ENCODE measurements around the gene IL17REL.
"Not testable (repeated sequence)": the region's sequence is repeated elsewhere in the genome, so short reads cannot be mapped to it uniquely, and the experiment has no call there.

The IL17REL gene

DNA sequence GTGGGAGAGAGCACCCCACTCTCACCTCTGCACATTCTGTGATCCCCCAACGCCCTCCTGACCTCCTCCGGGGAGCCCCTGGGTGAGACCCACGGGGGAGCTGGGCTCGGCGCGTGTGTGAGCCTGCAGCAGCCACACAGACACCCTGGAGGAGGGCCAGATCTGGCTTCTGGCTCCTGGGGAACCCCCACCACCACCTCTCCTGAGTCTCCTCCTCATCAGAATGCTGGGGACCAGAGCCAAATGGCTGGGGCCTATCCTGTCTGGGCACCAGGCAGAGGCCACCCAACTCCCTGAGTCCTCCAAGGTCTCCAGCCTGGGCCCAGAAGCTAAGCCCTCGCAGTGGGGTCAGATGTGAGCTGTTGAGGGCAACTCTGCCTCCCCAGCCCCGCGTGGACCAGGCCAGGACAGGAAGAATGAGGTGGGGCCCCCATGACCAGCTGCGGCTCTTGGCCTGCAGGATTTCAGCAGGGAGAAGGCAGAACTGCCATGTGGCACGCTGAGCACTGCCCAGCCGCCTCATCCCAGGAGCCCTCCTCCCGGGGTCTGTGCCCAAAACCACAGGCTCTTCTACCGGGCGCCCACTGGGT is 57.5 kb downstream of the IL17REL start:
- DNase-seq, result no peak

DNA sequence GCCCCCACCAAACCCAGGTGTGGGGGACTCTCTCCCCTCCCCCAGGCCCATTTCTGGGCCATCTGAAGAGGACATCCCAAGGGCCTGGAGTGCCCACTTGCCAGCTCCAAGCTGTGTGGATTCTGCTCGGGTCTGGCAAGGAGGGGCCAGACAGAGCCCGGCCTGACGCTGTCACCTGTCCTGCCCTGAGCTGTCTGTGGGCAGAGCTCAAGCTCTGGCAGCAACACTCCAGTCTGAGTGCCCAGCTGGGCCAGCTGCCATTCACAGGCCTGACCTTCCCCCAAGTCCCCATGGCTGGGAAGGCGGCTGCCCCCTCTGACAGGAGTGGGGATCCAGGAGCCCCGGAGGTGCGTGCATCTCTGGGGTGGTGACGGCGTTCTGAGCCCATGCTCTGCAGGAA is 58.2 kb downstream of the IL17REL start:
- no peak for DNase-seq

DNA sequence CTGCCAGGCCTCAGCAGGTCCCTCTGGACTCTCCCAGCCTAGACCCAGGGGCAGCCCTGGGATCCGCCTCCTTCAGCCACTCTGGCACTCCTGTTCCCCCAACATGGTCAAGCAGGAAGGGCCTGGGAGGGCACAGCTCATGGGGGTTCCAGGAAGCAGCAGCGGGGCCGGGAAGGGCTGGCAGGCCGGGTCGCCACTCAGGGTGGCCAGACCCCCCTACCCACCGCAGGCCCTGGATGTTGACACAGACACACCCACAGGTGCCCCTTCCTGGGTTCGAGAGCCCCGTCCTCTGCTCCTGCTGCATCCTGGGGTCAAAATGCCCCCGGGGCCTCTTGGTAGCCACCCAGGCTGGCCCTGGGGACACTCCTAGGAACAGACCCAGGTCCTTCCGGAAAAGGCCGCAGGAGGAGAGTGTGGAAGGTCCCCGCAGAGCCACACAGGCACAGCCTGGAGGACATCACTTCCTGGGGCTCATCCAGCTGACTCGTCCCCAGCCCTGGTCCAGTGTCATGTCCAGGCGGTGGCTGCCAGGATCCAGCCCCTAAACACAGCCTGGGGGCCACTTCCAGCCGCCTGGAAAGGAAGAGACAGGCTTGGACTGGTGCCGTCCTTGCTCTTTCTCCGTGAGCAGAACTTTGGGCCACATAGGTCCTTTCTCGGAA is 58.8 kb downstream of the IL17REL start:
- no peak for DNase-seq

DNA sequence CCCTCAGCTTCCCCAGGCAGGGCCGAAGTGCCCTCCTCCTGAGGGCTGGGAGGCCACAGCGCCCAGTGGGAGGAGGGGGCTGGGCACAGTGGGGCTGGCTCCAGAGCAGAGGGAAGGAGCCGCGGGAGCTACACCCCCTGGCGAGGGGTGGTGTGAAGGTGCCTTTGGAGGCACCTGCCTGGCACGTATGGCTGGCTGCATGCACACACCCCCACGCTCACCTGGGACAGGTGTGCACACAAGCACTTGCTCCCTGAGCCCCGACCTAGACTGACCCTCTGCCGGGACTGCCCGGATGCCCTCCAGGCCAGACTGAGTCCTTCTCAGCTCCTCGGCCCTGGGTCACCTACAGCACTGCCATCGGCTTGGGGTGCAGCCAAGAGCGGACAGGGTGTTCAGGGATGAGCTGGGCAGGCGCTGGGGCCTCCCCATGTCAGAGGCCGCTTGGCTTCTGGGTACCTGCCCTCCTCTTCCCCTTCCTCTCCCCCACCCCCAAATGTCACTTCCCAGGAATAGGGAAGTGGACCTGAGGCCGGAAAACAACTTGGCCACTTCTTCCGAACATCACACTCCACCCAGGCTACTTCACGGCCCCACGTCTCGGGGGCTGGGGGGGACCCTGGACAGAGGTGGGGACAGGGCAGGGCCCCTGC is 59.4 kb downstream of the IL17REL start:
- no peak for DNase-seq

DNA sequence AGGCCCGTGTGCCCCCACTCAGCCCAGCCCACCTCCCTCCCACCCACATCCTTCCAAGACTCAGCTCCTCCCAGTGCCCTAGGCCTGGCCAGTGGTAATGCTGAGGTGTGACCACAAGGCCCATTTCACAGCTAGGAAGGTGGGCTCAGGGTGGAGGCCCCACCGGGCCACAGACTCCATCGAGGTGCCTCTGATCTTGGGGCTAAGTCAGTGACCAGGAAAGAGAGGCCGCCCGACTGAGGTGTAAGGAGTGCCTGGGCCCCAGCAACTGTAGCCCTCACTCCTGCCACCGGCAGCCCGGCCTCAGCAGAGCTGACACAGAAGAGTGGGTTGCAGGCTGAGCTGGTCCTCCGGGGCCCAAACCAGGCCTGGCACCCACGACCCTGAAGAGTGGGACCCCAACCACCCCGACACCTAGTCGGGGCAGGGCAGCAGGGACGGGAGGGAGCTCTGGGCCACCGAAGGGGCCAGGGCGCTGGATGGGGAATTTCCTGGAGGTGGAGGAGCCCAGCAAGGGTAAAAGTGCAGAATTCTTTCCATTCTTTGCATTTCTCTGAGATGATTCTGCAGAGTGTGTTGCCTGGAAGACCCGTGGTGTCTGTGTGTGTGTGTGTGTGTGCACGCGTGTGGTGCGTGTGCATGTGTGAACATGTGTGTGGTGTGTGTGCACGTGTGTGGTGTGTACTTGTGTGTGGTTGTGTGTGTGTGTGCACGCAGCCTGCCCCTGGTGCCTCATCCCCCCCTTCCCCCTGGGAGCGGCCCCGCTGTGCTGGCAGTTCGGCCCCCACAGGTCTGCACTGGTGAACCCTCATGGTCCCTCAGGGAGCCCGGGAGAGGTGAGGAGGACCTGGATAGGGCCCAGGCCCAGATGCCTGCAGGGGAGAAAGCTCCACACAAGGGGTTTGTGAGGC is 60.3 kb downstream of the IL17REL start:
- DNase-seq, result no peak

DNA sequence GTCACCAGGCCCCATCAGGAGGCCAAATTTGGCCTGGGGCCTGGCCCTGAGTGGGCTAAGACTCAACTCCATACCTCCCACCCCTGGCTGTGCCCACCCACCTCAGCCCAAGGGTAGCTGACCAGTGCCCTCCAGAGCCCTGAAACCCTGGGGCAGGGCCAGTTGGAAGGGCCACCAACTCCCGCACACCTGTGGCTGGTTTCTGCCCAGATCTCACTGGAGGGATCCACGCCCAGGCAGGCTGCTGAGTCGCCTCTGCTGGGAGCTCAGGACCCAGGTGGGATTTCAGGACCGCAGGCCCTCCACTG is 60.9 kb downstream of the IL17REL start:
- DNase-seq, result no peak

DNA sequence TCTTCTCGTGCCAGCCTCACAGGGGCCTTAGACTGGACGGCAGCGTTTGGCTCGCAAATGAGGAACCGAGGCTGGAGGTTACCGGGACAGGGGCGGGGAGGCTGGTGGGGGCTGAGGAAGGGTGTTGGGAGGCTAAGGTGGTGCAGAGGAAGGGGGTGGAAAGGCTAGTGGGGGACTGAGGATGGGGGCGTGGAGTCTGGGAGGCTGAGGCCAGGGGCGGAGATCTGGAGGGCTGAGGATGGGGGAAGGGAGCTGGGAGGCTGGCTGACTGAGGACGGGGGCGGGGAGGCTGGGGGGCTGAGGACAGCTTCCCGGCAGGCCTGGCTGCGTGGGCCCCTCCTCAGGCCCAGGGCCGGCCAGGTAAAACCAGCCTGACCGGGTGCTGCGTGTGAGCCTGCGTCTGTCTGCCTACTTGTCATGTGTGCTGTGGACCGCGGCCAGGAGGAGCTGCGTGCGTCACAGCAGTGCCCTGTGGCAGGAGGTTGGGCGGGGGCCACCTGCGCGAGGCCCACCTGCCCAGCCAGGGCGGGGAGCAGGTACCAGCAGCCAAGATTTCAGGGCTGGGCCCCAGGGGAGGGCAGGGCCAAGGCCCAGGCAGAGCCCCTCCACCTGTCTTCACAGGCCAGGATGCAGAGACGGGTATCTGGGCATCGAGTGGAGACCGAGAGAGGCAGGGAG is 61.4 kb downstream of the IL17REL start:
- no peak for DNase-seq

DNA sequence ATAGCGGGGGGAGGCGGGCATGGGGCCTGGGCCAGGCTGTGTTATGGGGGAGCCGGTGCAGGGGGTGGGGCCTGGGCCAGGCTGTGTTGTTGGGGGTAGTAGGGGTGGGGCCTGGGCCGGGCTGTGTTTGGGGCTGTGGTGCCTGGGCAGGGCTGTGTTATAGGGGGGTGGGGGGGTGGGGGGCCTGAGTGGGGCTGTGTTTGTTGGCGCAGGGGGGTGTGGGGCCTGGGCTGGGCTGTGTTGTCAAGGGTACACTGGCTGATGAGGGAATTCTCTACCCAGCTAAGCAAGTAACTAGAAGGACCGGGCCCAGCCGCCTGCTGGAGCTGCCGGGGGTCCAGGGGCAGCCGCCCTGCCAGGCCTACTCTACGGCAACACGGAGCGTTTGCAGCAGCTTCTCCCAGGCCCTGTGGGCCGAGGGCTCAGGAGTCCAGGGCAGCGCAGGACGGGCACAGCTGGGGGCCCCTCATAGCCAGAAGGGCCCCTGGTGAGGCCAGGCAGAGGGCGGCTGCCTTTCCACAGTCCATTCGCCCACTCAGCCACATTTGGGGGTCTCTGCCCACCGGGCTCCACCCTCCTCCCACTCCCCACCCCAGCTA is 62.1 kb downstream of the IL17REL start:
- no peak for DNase-seq

DNA sequence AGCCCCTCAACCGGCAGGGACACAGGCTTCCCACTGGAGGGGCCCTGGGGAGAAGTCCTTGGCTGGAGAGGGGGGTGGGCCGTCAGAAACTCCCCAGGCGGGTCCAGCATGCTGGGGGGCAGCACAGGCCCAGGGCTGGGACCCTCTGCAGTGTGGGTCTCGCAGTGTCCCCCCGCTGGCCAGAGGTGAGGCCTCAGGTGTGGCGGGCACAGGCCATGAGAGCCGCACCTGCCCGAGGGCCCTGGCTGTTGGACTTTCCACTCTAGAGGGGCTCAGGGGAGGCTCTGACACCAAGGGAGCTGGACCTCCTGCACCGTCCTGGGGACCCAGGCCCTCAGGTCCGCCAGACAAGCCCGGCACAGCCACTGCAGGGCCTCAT is 62.7 kb downstream of the IL17REL start:
- DNase-seq, result no peak

DNA sequence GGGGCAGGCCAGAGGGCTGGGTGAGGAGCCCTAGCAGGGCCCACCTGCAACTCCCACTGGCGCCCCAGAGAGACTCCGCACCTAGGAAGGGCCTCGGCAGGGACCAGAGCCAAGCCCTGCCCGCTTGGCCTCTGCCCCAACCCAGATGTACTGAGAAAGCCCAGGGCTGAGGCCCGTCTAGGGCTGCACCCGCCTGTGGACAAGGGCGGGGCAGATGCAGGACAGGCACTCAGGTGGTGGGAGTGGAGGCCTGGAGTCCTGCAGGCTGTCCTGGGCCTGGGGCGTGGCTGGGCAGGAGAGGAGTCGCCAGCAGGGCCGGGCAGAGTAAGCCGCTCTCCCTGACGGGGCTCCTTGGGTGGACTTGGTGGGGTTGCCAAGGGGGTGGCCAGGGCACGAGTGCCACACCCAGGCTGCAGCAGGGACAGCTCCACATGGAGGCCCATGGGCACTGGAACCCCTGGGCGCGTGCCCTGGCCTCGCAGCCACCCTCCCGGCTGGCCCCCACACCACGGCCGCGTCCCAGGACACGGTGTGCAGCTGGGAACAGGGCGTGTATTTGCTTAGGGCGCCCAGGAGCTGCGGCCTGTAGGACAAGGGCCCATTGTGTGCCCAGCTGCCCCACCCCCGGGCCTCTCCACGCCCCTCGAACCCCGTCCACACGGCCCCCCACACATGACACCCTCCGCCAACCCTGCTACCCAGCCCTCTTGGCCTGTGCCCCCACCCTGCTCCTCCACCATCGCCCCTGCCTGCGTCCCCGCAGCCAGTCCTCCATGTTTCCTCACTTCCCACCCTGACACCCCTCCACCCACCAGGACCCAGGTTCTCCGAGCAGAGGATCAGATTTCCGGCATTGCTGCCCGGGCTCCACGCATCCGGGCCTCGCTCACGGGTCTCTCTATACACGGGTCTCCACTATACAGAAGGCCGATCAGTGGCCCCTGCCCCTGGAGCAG is 63.3 kb downstream of the IL17REL start:
- DNase-seq, result no peak

DNA sequence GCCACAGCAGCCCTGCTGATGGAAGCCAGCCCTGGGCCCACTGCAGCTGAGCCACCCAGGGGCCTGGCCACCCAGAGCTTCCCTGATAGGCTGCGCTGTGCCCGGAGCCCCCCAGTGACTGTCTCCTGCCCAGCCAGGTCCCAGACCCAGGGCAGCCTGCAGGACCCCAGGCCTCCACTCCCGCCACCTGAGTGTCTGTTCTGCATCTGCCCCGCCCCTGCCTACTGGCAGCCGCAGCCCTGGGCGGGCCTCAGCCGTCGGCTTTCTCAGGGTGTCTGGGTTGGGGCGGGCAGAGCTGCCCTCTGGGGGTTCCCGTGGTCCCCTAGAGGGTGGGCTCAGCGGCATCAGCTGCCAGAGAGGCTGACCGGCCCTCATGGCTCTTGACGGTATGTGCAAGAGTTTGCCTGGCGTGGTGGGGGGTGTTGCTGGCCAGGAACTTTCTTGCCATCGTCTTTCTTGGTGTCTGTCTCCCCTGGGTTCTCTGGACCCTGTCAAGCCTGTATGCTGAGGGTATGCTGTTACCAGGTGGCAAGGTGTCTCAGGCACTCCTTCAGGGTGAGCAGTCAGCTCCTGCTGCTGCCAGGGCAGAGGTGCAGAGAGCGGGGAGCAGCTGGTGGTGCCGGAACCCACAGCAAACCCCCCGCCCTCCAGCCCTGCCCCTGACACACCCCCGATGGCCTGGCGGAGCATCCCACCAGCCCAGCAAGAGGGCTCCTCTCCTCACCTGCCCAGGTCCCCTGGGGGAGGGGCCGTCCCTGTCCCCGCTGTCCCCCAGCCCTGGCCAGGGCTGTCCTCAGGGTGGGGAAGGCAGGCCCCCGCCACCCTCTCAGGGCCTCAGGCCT is 64.2 kb downstream of the IL17REL start:
- DNase-seq, result no peak

DNA sequence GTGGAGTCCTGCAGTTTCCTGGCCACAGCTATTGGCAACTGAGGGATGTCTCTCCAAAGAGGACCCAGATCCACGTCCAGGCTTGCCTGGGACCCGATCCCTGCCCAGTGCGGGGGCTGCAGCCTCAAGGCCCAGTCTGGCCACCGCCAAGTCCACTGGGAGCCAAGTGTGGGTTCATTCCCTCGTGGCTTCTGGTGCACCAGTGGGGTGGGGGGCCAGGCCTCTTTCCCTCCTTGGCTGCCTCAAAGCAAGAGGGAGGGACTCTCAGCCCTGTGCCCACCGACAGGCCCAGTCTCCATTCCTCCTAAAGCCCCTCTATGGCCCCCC is 65.3 kb downstream of the IL17REL start:
- DNase-seq, result no peak

DNA sequence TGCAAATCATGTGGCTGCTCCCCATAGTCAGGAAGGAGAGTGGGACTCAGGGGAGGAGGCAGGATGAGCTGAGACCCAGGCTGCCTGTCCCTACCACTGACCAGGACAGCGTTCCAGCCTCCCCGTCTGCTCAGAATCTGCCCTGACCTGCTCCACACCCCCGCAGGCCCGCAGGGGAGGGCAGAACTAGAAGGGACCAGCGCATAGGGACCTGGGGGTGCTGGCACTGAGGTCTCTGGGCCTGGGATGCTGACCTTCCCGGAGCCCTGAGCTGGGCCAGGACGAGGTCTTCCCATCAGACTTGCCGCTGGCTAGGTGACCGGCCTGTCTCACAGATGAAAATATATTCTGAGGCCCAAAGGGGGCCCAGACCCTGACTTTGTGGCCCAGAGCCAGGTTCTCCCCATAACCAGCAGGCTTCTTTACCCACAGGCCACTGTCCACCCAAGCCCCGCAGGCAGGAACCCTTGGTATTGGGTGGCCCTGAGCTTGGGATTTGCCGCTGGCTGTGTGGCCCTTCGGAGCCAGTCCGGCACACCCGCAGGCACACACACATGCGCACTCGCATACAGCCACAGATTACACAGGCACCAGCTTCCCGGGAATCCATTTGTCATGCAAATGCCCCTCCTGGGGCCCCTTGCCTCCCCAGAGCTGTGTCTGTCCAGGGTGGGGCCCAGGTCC is 65.8 kb downstream of the IL17REL start:
- DNase-seq, result no peak

DNA sequence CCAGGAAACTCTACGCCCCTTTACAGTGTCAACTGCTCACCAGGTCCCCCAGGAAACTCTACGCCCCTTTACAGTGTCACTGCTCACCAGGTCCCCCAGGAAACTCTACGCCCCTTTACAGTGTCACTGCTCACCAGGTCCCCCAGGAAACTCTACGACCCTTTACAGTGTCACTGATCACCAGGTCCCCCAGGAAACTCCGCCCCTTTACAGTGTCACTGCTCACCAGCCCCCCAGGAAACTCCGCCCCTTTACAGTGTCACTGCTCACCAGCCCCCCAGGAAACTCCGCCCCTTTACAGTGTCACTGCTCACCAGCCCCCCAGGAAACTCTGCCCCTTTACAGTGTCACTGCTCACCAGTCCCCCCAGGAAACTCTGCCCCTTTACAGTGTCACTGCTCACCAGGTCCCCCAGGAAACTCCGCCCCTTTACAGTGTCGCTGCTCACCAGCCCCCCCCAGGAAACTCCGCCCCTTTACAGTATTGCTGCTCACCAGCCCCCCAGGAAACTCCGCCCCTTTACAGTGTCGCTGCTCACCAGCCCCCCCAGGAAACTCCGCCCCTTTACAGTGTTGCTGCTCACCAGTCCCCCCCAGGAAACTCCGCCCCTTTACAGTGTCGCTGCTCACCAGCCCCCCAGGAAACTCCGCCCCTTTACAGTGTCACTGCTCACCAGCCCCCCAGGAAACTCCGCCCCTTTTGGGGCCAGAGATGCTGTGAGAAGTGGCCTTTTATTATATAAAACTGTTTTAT is 67.3 kb downstream of the IL17REL start:
- not testable (repeated sequence) for DNase-seq

Data from GF-D8 (cell line).